ENCODE data around the gene ABCG1. TPM values are rescaled to one million over a fixed set of nuclear protein-coding genes. Genes with fewer than 3 reads are reported as not detected.
"Not testable (repeated sequence)": the region's sequence is repeated elsewhere in the genome, so short reads cannot be mapped to it uniquely, and the experiment has no call there.

Gene ABCG1
- total RNA-seq, 4 donors from 2014 or later: 3.4 to 43.3 (median 10.3) TPM

GRCh38 chr21:42174173-42174572 lies 44.8 kb upstream of the ABCG1 start:
- Histone ChIP-seq H3K27ac (no peak overlapping the region), H3K9me3 (no peaks in the 10 kb centered on the region), H3K4me3 (no peak overlapping the region), H3K36me3 (no peaks in the 10 kb centered on the region), H3K27me3 (no peaks in the 10 kb centered on the region), H3K4me1 (no peaks in the 10 kb centered on the region)
- ATAC-seq (no peak), DNase-seq (no peak)
- intact Hi-C loops (cut with DNase I; ENCODE audit: low total_unique reads) (no loop called here), in situ Hi-C loops (cut with MboI; ENCODE audit: low sequenced_read_pairs in 4 of 4) (loop anchor here in 1 of 4 donors (10.0 kb wide), 1 partner anchor 81 kb away; no protein-coding TSS in a partner anchor)
- no peak for TF ChIP-seq POLR2A (IDR thresholded peaks at IDR 0.05)
- no peak for TF ChIP-seq CTCF (IDR thresholded peaks at IDR 0.05 in 4 of 5, conservative IDR thresholded peaks at IDR 0.05 in 1 of 5)

- Histone ChIP-seq H3K9me3 (no peaks in the 10 kb centered on the region), H3K36me3 (no peaks in the 10 kb centered on the region), H3K4me3 (no peak overlapping the region), H3K27me3 (no peaks in the 10 kb centered on the region), H3K4me1 (no peaks in the 10 kb centered on the region), H3K27ac (no peak overlapping the region)
- TF ChIP-seq POLR2A (IDR thresholded peaks at IDR 0.05) (no peak), CTCF (IDR thresholded peaks at IDR 0.05 in 4 of 5, conservative IDR thresholded peaks at IDR 0.05 in 1 of 5) (no peak)
- DNase-seq: no peak
- no peak for ATAC-seq
- intact Hi-C loops (cut with DNase I; ENCODE audit: low total_unique reads) (no loop called here), in situ Hi-C loops (cut with MboI; ENCODE audit: low sequenced_read_pairs in 4 of 4) (loop anchor here in 1 of 4 donors (10.0 kb wide), 1 partner anchor 80 kb away; no protein-coding TSS in a partner anchor)
Measured at GRCh38 chr21:42175110-42175710, 43.7 kb upstream of the ABCG1 start.

GRCh38 chr21:42176859-42177258 lies 42.1 kb upstream of the ABCG1 start:
- H3K27ac ChIP-seq: no peak overlapping the region
- no peaks in the 10 kb centered on the region for H3K9me3 ChIP-seq
- intact Hi-C loops (cut with DNase I; ENCODE audit: low total_unique reads) (no loop called here), in situ Hi-C loops (cut with MboI; ENCODE audit: low sequenced_read_pairs in 4 of 4) (loop anchor here in 1 of 4 donors (10.0 kb wide), 1 partner anchor 78 kb away; no protein-coding TSS in a partner anchor)
- no peaks in the 10 kb centered on the region for H3K4me1 ChIP-seq
- no peak for DNase-seq
- no peak for ATAC-seq
- no peaks in the 10 kb centered on the region for H3K36me3 ChIP-seq
- no peaks in the 10 kb centered on the region for H3K27me3 ChIP-seq
- H3K4me3 ChIP-seq: no peak overlapping the region
- TF ChIP-seq POLR2A (IDR thresholded peaks at IDR 0.05): no peak
- TF ChIP-seq CTCF (IDR thresholded peaks at IDR 0.05 in 4 of 5, conservative IDR thresholded peaks at IDR 0.05 in 1 of 5): no peak

DNA sequence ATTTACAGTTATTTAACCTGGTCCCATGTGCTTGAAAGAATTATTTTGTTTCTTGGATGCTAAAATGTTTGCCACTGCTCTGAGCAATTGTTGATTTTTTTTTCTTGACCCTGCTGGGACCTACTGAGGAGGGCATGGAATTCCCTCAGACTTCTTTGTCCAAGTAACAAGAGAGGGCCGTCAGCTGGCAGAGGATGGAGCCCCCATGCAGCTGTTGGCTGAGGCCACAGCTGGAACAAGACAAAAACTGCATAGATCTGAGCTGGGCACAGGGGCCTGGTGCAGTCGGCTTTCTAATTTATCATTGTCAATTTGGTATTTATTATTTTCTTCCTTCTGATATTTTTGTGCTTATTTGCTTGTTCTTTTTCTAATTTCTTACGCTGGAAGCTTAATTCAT lies 39.6 kb upstream of the ABCG1 start:
- in situ Hi-C loops (cut with MboI; ENCODE audit: low sequenced_read_pairs in 4 of 4): loop anchor here in 1 of 4 donors (10.0 kb wide), 1 partner anchor 75 kb away; no protein-coding TSS in a partner anchor
- TF ChIP-seq POLR2A (IDR thresholded peaks at IDR 0.05): no peak
- TF ChIP-seq CTCF (IDR thresholded peaks at IDR 0.05 in 4 of 5, conservative IDR thresholded peaks at IDR 0.05 in 1 of 5): no peak
- no peak overlapping the region for H3K27ac ChIP-seq
- H3K9me3 ChIP-seq: no peaks in the 10 kb centered on the region
- H3K27me3 ChIP-seq: no peaks in the 10 kb centered on the region
- no peak for DNase-seq
- intact Hi-C loops (cut with DNase I; ENCODE audit: low total_unique reads): no loop called here
- no peak overlapping the region for H3K4me3 ChIP-seq
- H3K36me3 ChIP-seq: no peaks in the 10 kb centered on the region
- no peaks in the 10 kb centered on the region for H3K4me1 ChIP-seq
- ATAC-seq: no peak

- DNase-seq; in situ Hi-C loops (cut with MboI; ENCODE audit: low sequenced_read_pairs in 4 of 4); H3K27me3 ChIP-seq; H3K4me1 ChIP-seq; H3K4me3 ChIP-seq; H3K36me3 ChIP-seq; H3K27ac ChIP-seq; H3K9me3 ChIP-seq; ATAC-seq; intact Hi-C loops (cut with DNase I; ENCODE audit: low total_unique reads): not testable (repeated sequence)
Measured at GRCh38 chr21:42180001-42180400, 38.9 kb upstream of the ABCG1 start.
